Stimulated activated CD4-positive, alpha-beta T cell treated with anti-CD3 and anti-CD28 coated beads, Interleukin-1b, Interleukin-23, amount 100 ng/mL, for 24 hours (primary cell): ENCODE results near the gene WDFY4.
"Not testable (repeated sequence)": the region's sequence is repeated elsewhere in the genome, so short reads cannot be mapped to it uniquely, and the experiment has no call there.

Experiments
- DNase-seq, 4 experiments: peaks; one replicate each; pipeline ENCODE4 v3.0.0-alpha.2; 2020; ENCODE audit warnings: low read depth in 4 of 4, low spot score in 1 of 4

Gene WDFY4, protein sequence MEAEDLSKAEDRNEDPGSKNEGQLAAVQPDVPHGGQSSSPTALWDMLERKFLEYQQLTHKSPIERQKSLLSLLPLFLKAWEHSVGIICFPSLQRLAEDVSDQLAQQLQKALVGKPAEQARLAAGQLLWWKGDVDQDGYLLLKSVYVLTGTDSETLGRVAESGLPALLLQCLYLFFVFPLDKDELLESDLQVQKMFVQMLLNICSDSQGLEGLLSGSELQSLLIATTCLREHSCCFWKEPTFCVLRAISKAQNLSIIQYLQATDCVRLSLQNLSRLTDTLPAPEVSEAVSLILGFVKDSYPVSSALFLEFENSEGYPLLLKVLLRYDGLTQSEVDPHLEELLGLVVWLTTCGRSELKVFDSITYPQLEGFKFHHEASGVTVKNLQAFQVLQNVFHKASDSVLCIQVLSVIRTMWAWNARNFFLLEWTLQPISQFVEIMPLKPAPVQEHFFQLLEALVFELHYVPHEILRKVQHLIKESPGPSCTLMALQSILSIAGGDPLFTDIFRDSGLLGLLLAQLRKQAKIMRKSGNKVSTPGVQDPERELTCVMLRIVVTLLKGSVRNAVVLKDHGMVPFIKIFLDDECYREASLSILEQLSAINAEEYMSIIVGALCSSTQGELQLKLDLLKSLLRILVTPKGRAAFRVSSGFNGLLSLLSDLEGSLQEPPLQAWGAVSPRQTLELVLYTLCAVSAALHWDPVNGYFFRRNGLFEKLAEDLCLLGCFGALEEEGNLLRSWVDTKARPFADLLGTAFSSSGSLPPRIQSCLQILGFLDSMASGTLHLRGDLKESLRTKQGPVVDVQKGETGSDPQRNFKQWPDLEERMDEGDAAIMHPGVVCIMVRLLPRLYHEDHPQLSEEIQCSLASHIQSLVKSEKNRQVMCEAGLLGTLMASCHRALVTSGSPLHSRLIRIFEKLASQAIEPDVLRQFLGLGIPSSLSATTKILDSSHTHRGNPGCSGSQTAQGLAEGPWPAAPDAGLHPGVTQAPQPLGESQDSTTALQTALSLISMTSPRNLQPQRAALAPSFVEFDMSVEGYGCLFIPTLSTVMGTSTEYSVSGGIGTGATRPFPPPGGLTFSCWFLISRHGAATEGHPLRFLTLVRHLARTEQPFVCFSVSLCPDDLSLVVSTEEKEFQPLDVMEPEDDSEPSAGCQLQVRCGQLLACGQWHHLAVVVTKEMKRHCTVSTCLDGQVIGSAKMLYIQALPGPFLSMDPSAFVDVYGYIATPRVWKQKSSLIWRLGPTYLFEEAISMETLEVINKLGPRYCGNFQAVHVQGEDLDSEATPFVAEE (N-terminal part only)

GRCh38 chr10:48684792-48685623 lies at the start of gene WDFY4:
WDFY4 (plus strand) TSS chr10:48684873; CDS start chr10:48709733, 24,860 bp downstream.
- DNase-seq = no peak

DNA sequence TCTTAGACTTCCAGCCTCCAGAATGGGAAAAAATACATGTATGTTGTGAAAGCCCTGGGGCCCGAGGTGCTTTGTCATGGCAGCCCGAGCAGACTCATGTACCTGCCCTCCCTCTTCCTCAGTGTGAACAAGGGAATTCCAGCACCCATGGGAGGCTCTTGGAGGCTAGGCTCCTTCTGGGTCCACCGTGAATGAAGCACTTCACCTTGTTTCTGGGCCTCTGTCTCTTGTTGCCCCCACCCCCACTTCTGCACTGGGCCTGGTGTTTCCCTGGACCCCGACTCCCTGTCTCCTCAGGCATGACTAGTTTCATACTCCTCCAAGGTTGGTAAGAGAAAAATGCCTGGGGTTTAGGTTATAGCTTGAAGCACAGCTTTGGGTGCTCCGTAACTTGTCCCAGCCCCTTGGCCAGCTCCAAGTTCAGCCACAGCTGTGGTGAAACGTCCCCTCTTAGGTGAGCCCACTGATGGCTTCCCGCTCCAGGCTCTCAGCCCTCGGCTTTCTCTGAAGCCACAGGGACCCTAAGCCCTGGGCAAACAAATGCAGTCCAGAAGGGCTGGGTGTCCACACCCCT lies 49.6 kb upstream of the WDFY4 start:
- DNase-seq = no peak

GRCh38 chr10:48636231-48636630 lies 48.4 kb upstream of the WDFY4 start:
- no peak for DNase-seq

DNA sequence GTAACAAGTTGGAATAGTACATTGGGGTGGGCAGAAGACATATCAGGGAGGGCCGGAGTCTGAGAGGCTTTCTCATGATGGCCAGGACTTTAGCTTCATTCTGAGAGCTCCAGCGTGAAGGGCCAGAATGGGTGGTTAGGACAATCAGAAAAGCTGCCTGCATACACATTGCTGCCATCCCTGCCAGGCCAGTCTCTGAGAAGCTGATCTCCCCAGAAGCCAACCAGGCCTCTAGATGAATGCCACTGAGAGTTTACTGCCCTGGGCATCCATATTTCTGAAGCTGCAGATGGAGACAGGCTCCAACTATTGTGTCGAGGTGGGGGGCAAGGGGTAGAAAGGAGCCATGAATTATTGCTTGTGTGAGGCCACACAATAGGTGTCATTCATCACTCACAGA lies 47.8 kb upstream of the WDFY4 start:
- no peak for DNase-seq

- DNase-seq = no peak
These were observed 46.5 kb upstream of the WDFY4 start for GRCh38 chr10:48638158-48638557.

DNA sequence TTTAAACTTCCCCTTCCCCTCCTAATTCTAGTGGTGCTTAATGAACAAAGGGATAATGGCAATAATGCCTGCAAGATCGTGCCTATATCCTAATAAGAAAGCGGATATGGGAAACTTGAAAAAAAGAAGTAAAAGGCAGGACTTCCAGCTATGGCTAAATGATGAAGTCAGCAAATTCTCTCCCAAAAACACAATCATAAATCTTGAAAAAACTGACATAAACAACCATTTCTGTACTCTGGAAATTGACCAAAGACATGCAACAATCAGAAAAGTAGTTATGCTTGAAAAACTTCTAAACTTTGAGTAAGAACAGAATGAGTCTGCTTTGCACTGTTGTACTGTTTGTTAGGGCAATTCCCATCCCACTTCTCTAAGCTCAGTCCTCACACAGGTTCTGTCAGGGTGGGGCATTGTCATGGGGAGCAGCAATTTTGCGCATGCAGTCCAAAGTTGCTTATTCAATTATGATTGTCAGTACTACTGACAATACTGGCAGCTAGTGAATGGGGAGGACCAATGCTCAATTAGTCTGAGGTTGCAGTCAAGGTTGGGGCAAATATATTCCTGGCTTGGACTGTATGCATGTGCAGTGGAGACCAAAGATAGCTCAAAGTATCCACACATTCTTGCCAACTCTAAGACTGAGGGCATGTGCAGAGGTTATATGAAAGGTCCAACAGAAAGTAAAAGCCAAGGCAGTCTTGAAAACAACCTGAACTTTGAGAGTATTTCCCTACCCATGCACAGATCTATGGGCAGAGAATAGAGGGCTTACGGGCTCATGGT lies 45.7 kb upstream of the WDFY4 start:
- DNase-seq = no peak

GRCh38 chr10:48639632-48640031 lies 45.0 kb upstream of the WDFY4 start:
- DNase-seq = no peak

DNA sequence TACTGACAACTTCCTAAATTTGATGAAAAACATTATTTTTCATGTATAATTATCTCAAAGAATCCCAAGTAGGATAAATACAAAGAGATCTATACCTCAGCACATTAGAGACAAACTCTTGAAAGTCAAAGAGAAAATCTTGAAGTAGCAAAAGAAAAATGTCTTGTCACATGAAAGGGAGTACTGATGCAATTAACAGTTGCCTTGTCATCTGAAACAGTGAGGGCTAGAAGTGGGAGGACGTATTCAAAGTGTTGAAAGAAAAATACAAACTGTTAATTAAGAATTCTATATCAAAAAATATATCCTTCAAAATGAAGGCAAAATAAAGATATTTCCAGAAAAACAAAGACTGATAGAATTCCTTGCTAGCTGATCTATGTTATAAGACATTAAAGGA lies 44.3 kb upstream of the WDFY4 start:
- DNase-seq = no peak

DNA sequence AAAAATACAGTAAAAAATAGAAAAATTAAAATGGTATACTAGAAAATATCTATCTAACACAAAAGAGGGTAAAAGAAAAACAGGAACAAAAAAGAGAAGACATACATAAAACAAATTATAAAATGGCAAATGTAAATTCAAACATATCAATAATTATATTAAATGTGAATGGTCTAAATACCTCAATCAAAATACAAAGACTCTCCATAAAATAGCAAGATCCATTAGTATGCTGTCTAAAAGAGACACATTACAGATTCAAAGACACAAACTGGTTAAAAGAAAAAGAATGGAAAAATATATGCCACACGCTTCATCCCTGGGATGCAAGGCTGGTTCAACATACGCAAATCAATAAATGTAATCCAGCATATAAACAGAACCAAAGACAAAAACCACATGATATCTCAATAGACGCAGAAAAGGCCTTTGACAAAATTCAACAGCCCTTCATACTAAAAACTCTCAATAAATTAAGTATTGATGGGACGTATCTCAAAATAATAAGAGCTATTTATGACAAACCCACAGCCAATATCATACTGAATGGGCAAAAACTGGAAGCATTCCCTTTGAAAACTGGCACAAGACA lies 43.5 kb upstream of the WDFY4 start:
- DNase-seq = not testable (repeated sequence)

GRCh38 chr10:48645600-48645999 lies 39.1 kb upstream of the WDFY4 start:
- no peak for DNase-seq

DNA sequence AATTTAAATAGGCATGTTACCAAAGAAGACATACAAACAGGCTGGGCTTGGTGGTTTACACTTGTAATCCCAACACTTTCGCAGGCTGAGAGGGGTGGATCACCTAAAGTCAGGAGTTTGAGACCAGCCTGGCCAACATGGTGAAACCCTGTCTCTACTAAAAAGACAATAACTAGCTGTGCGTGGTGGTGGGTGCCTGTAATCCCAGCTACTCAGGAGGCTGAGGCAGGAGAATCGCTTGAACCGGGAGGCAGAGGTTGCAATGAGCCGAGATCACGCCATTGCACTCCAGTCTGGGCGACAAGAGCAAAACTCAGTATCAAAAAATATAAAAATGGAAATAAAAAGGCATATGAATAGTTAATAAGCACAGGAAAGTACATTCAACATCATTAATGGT lies 37.6 kb upstream of the WDFY4 start:
- not testable (repeated sequence) for DNase-seq

- no peak for DNase-seq
These were observed 36.3 kb upstream of the WDFY4 start for GRCh38 chr10:48648172-48648942.

GRCh38 chr10:48649349-48649944 lies 35.2 kb upstream of the WDFY4 start:
- no peak for DNase-seq

- DNase-seq = no peak
These were observed 33.4 kb upstream of the WDFY4 start for GRCh38 chr10:48651293-48651692.

DNA sequence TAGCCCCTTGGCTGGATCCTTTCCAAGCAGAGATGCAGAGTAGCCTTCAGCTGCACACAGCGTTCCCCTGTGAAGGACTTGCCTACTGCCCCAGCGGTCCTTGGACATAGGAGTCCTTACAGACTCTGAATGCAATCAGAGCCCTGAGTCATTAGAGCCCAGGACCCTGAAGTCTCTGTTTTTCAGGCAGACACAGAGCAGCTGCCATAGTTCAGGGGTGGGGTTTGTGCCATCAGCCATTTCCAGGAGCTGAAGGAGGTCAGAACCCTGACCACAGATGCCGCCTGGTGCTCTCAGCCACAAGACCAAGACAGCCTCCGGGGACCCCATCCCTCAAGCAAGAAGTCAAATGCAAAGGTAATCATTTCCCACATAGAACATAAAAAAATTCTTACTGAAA lies 32.8 kb upstream of the WDFY4 start:
- no peak for DNase-seq

DNA sequence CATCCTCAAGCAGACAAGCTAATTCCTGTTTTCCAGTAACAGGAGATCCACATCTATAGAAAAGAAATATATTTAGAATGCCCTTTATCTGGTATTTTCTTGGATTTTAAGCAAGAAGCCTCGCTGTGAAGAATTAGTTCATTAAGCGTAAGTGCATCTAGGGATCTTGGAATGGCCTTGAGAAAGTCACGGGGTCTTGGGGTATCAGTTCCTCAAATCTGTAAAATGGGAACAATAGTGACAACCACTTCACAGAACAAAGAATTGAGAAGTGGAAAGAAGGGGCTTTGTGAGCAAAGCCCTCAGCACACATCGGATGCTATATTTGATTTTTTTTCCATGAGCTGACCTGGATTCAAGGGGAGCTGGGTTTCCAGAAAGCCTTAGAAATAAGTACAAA lies 32.3 kb upstream of the WDFY4 start:
- no peak for DNase-seq

GRCh38 chr10:48653347-48653746 lies 31.3 kb upstream of the WDFY4 start:
- no peak for DNase-seq
